OCI-LY3 (cell line): ENCODE measurements around the gene VASN.

Source experiments
- H2AFZ ChIP-seq: fragments of 200-600, 300-600 bp; shearing (Covaris generic); 2 replicates; pipeline ENCODE4 v1.6.0; 2014; ENCODE audit warnings: antibody characterized with exemption, low read depth, low read length
- H3K27ac ChIP-seq: fragments of 200-600, 300-600 bp; sonication (generic); 2 replicates; pipeline ENCODE4 v1.5.1; 2014; ENCODE audit warnings: mild to moderate bottlenecking, low read length, moderate library complexity, mixed read lengths
- H3K27me3 ChIP-seq: fragments of 200-600, 300-600 bp; sonication (generic); 2 replicates; pipeline ENCODE4 v1.6.1; 2014; ENCODE audit warnings: low read depth, low read length, mixed read lengths
- H3K36me3 ChIP-seq: fragments of 200-600, 300-600 bp; sonication (generic); replicated peaks from 2 replicates; pipeline ENCODE3; 2014; ENCODE audit warnings: low read depth, low read length, mixed read lengths
- H3K4me1 ChIP-seq: fragments of 300-600, 200-600 bp; sonication (generic); 2 replicates; pipeline ENCODE4 v1.6.1; 2014; ENCODE audit warnings: low read length, mixed read lengths
- H3K4me2 ChIP-seq: fragments of 200-600, 300-600 bp; sonication (generic); 2 replicates; pipeline ENCODE4 v1.6.1; 2014; ENCODE audit warnings: low read length, mixed read lengths
- H3K4me3 ChIP-seq: fragments of 300-600, 200-600 bp; sonication (generic); 2 replicates; pipeline ENCODE4 v1.5.1; 2014; ENCODE audit warnings: antibody characterized with exemption, mild to moderate bottlenecking, low read length, moderate library complexity
- H3K79me2 ChIP-seq: fragments of 300-600, 200-600 bp; shearing (Covaris generic); 2 replicates; pipeline ENCODE4 v1.6.1; 2014; ENCODE audit warnings: mild to moderate bottlenecking, low read length, mixed read lengths
- H3K9ac ChIP-seq: fragments of 300-600, 200-600 bp; shearing (Covaris generic); 2 replicates; pipeline ENCODE4 v1.6.0; 2014; ENCODE audit warnings: mild to moderate bottlenecking, low read length, moderate library complexity
- H3K9me3 ChIP-seq: fragments of 200-600, 300-600 bp; shearing (Covaris generic); 2 replicates; pipeline ENCODE4 v1.6.1; 2014; ENCODE audit warnings: low read length, mixed read lengths; ENCODE audit not compliant: insufficient read depth
- H4K20me1 ChIP-seq: fragments of 200-600, 300-600 bp; sonication (generic); 2 replicates; pipeline ENCODE4 v1.6.1; 2016; ENCODE audit warnings: low read length, mixed read lengths; ENCODE audit not compliant: insufficient read depth
- CTCF ChIP-seq: fragments of 200-600, 300-600 bp; sonication (generic); IDR thresholded peaks from 2 replicates; pipeline ENCODE4 v1.5.1; 2014; ENCODE audit warnings: antibody characterized with exemption, low read length, low read depth
- EZH2phosphoT487 ChIP-seq: fragments of 200-600 bp; shearing (Covaris generic); IDR thresholded peaks from 2 replicates; pipeline ENCODE4 v1.6.1; 2018; ENCODE audit warnings: antibody characterized with exemption, mixed run types, low read depth

The VASN gene

DNA sequence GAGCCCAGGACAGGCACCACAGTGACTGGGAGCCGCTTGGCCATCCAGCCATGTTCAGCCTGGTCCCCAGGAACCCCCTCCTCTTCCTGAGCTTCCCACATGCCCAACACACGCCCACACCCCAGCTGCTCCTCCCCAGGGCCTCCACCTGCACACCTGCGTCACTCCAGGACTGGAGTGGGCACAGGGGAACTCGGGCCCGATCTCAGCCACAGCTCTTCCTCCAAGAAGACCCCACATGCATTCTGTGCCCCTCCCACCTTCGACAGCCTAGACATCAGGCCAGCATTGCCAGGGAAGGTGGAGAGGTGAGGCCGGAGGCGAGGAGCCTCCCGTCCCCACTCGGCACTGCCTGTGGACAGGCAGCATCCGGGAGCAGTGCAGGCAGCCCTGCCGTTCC is 6.0 kb upstream of the VASN start:
- Histone ChIP-seq H2AFZ (no peak overlapping the region), H3K79me2 (no peaks in the 10 kb centered on the region), H3K4me1 (no peaks in the 10 kb centered on the region), H3K9me3 (no peaks in the 10 kb centered on the region), H3K4me3 (no peak overlapping the region), H3K27ac (no peak overlapping the region), H3K9ac (no peak overlapping the region), H3K27me3 (no peaks in the 10 kb centered on the region), H4K20me1 (no peaks in the 10 kb centered on the region), H3K36me3 (peaks cover 4% of the 10 kb centered on the region), H3K4me2 (no peak overlapping the region)
- TF ChIP-seq EZH2phosphoT487 (no peak), CTCF (no peak)

- no peak overlapping the region for H3K9ac ChIP-seq
- no peaks in the 10 kb centered on the region for H3K79me2 ChIP-seq
- no peaks in the 10 kb centered on the region for H3K27me3 ChIP-seq
- H2AFZ ChIP-seq: no peak overlapping the region
- H3K4me2 ChIP-seq: no peak overlapping the region
- peaks cover 4% of the 10 kb centered on the region for H3K36me3 ChIP-seq
- H3K4me3 ChIP-seq: no peak overlapping the region
- H3K9me3 ChIP-seq: no peaks in the 10 kb centered on the region
- TF ChIP-seq CTCF: no peak
- TF ChIP-seq EZH2phosphoT487: no peak
- peaks cover 2% of the 10 kb centered on the region; the same call in 1 of the 2 replicates for H4K20me1 ChIP-seq
- no peak overlapping the region for H3K27ac ChIP-seq
- no peaks in the 10 kb centered on the region for H3K4me1 ChIP-seq
Measured at GRCh38 chr16:4366016-4366415, 5.6 kb upstream of the VASN start.

- Histone ChIP-seq H3K4me3 (no peak overlapping the region), H3K36me3 (peaks cover 4% of the 10 kb centered on the region), H3K27ac (no peak overlapping the region), H2AFZ (no peak overlapping the region), H3K9me3 (no peaks in the 10 kb centered on the region), H4K20me1 (peaks cover 4% of the 10 kb centered on the region; the same call in 1 of the 2 replicates), H3K4me2 (no peak overlapping the region), H3K9ac (no peak overlapping the region), H3K27me3 (no peaks in the 10 kb centered on the region), H3K79me2 (no peaks in the 10 kb centered on the region), H3K4me1 (no peaks in the 10 kb centered on the region)
- TF ChIP-seq EZH2phosphoT487 (no peak), CTCF (no peak)
Measured at GRCh38 chr16:4367393-4367856, 4.2 kb upstream of the VASN start.

- TF ChIP-seq EZH2phosphoT487 (no peak), CTCF (no peak)
- H4K20me1 ChIP-seq: peaks cover 7% of the 10 kb centered on the region; the same call in 1 of the 2 replicates
- H3K36me3 ChIP-seq: peaks cover 2% of the 10 kb centered on the region
- no peaks in the 10 kb centered on the region for H3K27me3 ChIP-seq
- no peak overlapping the region for H3K9ac ChIP-seq
- H3K79me2 ChIP-seq: no peaks in the 10 kb centered on the region
- H3K27ac ChIP-seq: no peak overlapping the region
- H3K4me2 ChIP-seq: no peak overlapping the region
- H3K9me3 ChIP-seq: no peaks in the 10 kb centered on the region
- no peak overlapping the region for H3K4me3 ChIP-seq
- no peaks in the 10 kb centered on the region for H3K4me1 ChIP-seq
- no peak overlapping the region for H2AFZ ChIP-seq
Measured at GRCh38 chr16:4369007-4369733, 2.5 kb upstream of the VASN start.
